Hematopoietic multipotent progenitor cell treated with erythropoietin and hydrocortisone succinate and interleukin-3 and kit ligand, for 6 days (in vitro differentiated cells): ENCODE measurements around the gene LEFTY1.
"Not testable (repeated sequence)": the region's sequence is repeated elsewhere in the genome, so short reads cannot be mapped to it uniquely, and the experiment has no call there.

ENCODE experiments used
- DNase-seq: peaks from one replicate; pipeline ENCODE4 v3.0.0-alpha.2; 2015

Gene LEFTY1

GRCh38 chr1:225887554-225888288, 1.2 kb downstream of the LEFTY1 start:
- DNase-seq, result not testable (repeated sequence)

- no peak for DNase-seq
These were observed 2.0 kb downstream of the LEFTY1 start for GRCh38 chr1:225887030-225887314.

- DNase-seq, result no peak
These were observed 2.6 kb downstream of the LEFTY1 start for GRCh38 chr1:225886159-225887029.

GRCh38 chr1:225885336-225885735, 3.6 kb downstream of the LEFTY1 start:
- no peak for DNase-seq

- DNase-seq, result no peak
These were observed 5.2 kb downstream of the LEFTY1 start for GRCh38 chr1:225883616-225884265.

GRCh38 chr1:225882694-225883615, 6.0 kb downstream of the LEFTY1 start:
- DNase-seq, result peak; percentile 68

- peak; percentile 92 for DNase-seq
These were observed 6.8 kb downstream of the LEFTY1 start, which contains the start of gene TMEM63A for GRCh38 chr1:225881959-225882693. Gene TMEM63A, minus strand, starts transcription at chr1:225882380. Its CDS starts 4,800 bp downstream, at chr1:225877580.

- DNase-seq, result peak; percentile 72
These were observed 7.6 kb downstream of the LEFTY1 start for GRCh38 chr1:225881081-225881958.

- DNase-seq, result peak; percentile 39
These were observed 8.3 kb downstream of the LEFTY1 start for GRCh38 chr1:225880636-225881035.

- peak; percentile 33 for DNase-seq
These were observed 8.7 kb downstream of the LEFTY1 start for GRCh38 chr1:225880222-225880588.

- DNase-seq, result peak; percentile 70
These were observed 9.3 kb downstream of the LEFTY1 start for GRCh38 chr1:225879521-225880221.

GRCh38 chr1:225878282-225878681, 10.7 kb downstream of the LEFTY1 start:
- DNase-seq, result no peak

GRCh38 chr1:225877580-225877979, 11.4 kb downstream of the LEFTY1 start:
- peak; percentile 70 for DNase-seq

GRCh38 chr1:225876900-225877510, 11.9 kb downstream of the LEFTY1 start:
- DNase-seq, result no peak

- no peak for DNase-seq
These were observed 13.7 kb downstream of the LEFTY1 start for GRCh38 chr1:225875044-225875815.

- no peak for DNase-seq
These were observed 14.5 kb downstream of the LEFTY1 start for GRCh38 chr1:225874431-225874830.

- no peak for DNase-seq
These were observed 15.6 kb downstream of the LEFTY1 start for GRCh38 chr1:225873281-225873850.

- DNase-seq, result no peak
These were observed 16.9 kb downstream of the LEFTY1 start for GRCh38 chr1:225872075-225872430.
